H54 (cell line): Measurements from ENCODE around the gene PLXNC1.
"Not testable (repeated sequence)": the region's sequence is repeated elsewhere in the genome, so short reads cannot be mapped to it uniquely, and the experiment has no call there.

ENCODE experiments used
- DNase-seq: peaks from one replicate; pipeline ENCODE4 v3.0.0; 2011; ENCODE audit warnings: low spot score, mixed read lengths; ENCODE audit not compliant: insufficient read length
- FAIRE-seq: peaks from 3 replicates; lab custom pipeline; 2011; peaks lifted over from hg19 to GRCh38; lab: Jason Lieb, UNC
- POLR2A ChIP-seq: IDR thresholded peaks from 2 replicates; pipeline ENCODE4 v1.6.1; 2011; ENCODE audit warnings: low read depth, mild to moderate bottlenecking, low read length

Gene PLXNC1

GRCh38 chr12:94309373-94309772 is 161.0 kb downstream of the PLXNC1 start:
- no peak for FAIRE-seq
- no peak for DNase-seq
- no peak for TF ChIP-seq POLR2A

GRCh38 chr12:94312378-94312777 is 164.0 kb downstream of the PLXNC1 start:
- FAIRE-seq = no peak
- no peak for TF ChIP-seq POLR2A

GRCh38 chr12:94316600-94316999 is 168.2 kb downstream of the PLXNC1 start:
- DNase-seq, FAIRE-seq: not testable (repeated sequence)

More at GRCh38 chr12:94312378-94312777, 164.0 kb downstream of the PLXNC1 start:
- DNase-seq = no peak

DNA sequence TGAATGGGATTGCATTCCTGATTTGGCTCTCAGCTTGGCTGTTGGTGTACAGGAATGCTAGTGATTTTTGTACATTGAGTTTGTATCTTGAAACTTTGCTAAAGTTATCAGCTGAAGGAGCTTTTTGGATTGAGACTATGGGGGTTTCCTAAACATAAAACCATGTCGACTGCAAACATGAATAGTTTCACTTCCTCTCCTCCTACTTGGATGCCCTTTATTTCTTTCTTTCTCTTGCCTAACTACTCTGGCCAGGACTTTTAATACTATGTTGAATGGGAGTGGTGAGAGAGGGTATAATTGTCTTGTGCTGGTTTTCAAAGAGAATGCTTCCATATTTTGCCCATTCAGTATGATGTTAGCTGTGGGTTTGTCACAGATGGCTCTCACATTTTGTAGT is 169.8 kb downstream of the PLXNC1 start:
- no peak for TF ChIP-seq POLR2A
- DNase-seq (no peak), FAIRE-seq (no peak)

- no peak for TF ChIP-seq POLR2A
- DNase-seq (no peak), FAIRE-seq (no peak)
Measured at GRCh38 chr12:94320109-94320508, 171.7 kb downstream of the PLXNC1 start.

DNA sequence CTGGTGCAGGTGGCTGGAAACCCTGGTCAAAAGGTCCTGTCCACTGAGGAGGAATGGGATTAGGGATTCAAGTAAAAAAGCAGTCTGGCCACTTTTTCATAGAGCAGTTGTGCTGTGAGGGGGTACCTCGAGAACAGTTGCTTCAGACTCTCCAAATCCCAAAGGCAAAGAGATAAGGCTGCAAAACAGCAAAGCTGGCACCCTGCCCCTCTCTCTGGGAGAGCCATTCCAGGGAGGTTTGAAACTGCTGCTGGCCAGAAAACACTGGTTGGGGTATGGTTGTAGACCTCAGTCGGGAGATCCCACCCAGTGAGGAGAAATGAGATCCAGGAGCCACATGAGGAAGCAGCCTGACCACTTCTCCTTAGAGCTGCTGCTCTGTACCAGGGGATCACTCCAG is 174.0 kb downstream of the PLXNC1 start:
- TF ChIP-seq POLR2A = no peak
- DNase-seq (no peak), FAIRE-seq (no peak)

GRCh38 chr12:94326234-94326633 is 177.9 kb downstream of the PLXNC1 start:
- DNase-seq = no peak
- no peak for FAIRE-seq
- no peak for TF ChIP-seq POLR2A

DNA sequence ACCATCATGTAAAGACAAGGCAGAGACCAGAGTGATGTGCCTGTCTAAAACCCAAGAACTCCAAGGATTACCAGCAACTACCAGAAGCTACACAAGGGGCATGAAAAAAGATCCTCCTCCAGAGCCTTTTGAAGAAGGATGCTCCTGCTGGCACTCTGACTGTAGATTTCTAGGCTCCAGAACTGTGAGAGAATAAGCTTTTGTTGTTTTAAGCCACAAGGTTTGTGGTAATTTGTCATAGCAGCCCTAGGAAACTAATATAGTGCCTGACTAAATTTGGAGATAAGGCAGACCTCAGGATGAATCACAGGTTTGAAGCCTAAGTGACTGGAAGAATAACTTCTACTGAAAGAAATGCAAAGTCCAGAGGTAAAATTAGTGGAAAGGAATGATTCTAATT is 178.3 kb downstream of the PLXNC1 start:
- FAIRE-seq = peak; percentile 89
- TF ChIP-seq POLR2A = no peak
- peak; percentile 15 for DNase-seq

- FAIRE-seq = peak; percentile 52
- TF ChIP-seq POLR2A = no peak
- DNase-seq = no peak
Measured at GRCh38 chr12:94327809-94328208, 179.4 kb downstream of the PLXNC1 start.

- FAIRE-seq = no peak
- DNase-seq = no peak
- no peak for TF ChIP-seq POLR2A
Measured at GRCh38 chr12:94329366-94329765, 181.0 kb downstream of the PLXNC1 start.

GRCh38 chr12:94333396-94333795 is 185.0 kb downstream of the PLXNC1 start:
- no peak for TF ChIP-seq POLR2A
- DNase-seq = no peak
- FAIRE-seq = no peak

- FAIRE-seq (peak; percentile 23), DNase-seq (no peak)
- no peak for TF ChIP-seq POLR2A
Measured at GRCh38 chr12:94336211-94336925, 188.0 kb downstream of the PLXNC1 start.

GRCh38 chr12:94338006-94338794 is 189.8 kb downstream of the PLXNC1 start:
- TF ChIP-seq POLR2A = no peak
- DNase-seq (no peak), FAIRE-seq (no peak)

DNA sequence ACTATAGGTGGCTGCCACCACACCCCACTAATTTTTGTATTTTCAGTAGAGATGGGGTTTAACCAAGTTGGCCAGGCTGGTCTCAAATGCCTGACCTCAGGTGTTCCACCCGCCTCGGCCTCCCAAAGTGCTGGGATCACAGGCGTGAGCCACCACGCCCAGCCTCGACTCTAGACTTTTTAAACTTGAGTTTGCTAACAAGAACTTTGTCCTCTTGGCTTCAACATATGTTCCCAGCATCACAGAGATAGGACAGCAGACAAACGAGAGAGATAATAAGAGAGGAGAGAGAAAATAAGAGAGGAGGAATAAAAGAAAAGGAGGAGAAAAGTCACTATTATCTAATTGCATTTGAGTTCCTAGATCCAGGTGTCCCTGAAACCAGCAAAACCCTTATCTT is 192.2 kb downstream of the PLXNC1 start:
- TF ChIP-seq POLR2A = no peak
- FAIRE-seq = no peak
- no peak for DNase-seq
